Lower lobe of right lung (tissue), 2 donors: ENCODE results near the gene SDK1. TPM values are rescaled to one million over a fixed set of nuclear protein-coding genes. Genes with fewer than 3 reads are reported as not detected.

Experiments used
- ATAC-seq, 2 donors: fragments of 200-7000 bp; cut with Tn5 transposase; one replicate each; pipeline ENCODE4 v1.9.1; 2020 to 2022; ENCODE audit warnings: mild to moderate bottlenecking in 2 of 2, moderate library complexity in 2 of 2
- DNase-seq: peaks from one replicate; pipeline ENCODE4 v3.0.0-alpha.2; 2020
- H3K27ac ChIP-seq: fragments of 200-600 bp; one replicate; pipeline ENCODE4 v1.8.0; 2022
- H3K27me3 ChIP-seq: fragments of 200-600 bp; one replicate; pipeline ENCODE4 v1.8.0; 2022; ENCODE audit warnings: low read depth
- H3K36me3 ChIP-seq: fragments of 200-600 bp; one replicate; pipeline ENCODE4 v1.8.0; 2022; ENCODE audit warnings: mild to moderate bottlenecking
- H3K4me1 ChIP-seq: fragments of 200-600 bp; one replicate; pipeline ENCODE4 v1.8.0; 2022
- H3K4me3 ChIP-seq: fragments of 200-600 bp; one replicate; pipeline ENCODE4 v1.8.0; 2022; ENCODE audit warnings: mild to moderate bottlenecking
- H3K9me3 ChIP-seq: fragments of 200-600 bp; one replicate; pipeline ENCODE4 v1.8.0; 2022
- CTCF ChIP-seq: fragments of 200-600 bp; IDR thresholded peaks from one replicate; pipeline ENCODE4 v1.8.0; 2022; ENCODE audit warnings: antibody characterized with exemption, mild to moderate bottlenecking
- intact Hi-C: fragments of 100-400 bp; cut with DNase I; formaldehyde crosslinking; loops from one replicate; pipeline ENCODE4 v1.11.0; 2022
- total RNA-seq: library from RNA; stranded (reverse); fragmentation: NEBNext Ultra II Directional; extraction: Animal tissue kit (Norgen Biotek cat#: 25700); gene quantifications from one replicate; pipeline ENCODE4 v1.2.1, GENCODE V29; 2021
- donor health status: DM: no; HTN: yes; CAD: no; lungs with severe emphysema.

The SDK1 gene
- total RNA-seq, 1 donor from 2014 or later = 10.0 TPM

GRCh38 chr7:3271298-3271697 lies 29.8 kb upstream of the SDK1 start:
- H3K9me3 ChIP-seq = no peaks in the 10 kb centered on the region
- ATAC-seq (no peak), DNase-seq (no peak)
- no peaks in the 10 kb centered on the region for H3K27me3 ChIP-seq
- TF ChIP-seq CTCF = no peak
- no peak overlapping the region for H3K27ac ChIP-seq
- H3K36me3 ChIP-seq = no peaks in the 10 kb centered on the region
- no peak overlapping the region for H3K4me3 ChIP-seq
- intact Hi-C loops = no loop called here
- no peaks in the 10 kb centered on the region for H3K4me1 ChIP-seq

- intact Hi-C loops = no loop called here
- no peak for DNase-seq
- no peak for ATAC-seq
- Histone ChIP-seq H3K4me3 (no peak overlapping the region), H3K4me1 (no peaks in the 10 kb centered on the region), H3K27me3 (no peaks in the 10 kb centered on the region), H3K27ac (no peak overlapping the region), H3K9me3 (no peaks in the 10 kb centered on the region), H3K36me3 (no peaks in the 10 kb centered on the region)
- no peak for TF ChIP-seq CTCF
These were observed 28.3 kb upstream of the SDK1 start for GRCh38 chr7:3272691-3273141.

- Histone ChIP-seq H3K27me3 (no peaks in the 10 kb centered on the region), H3K27ac (no peak overlapping the region), H3K36me3 (no peaks in the 10 kb centered on the region), H3K9me3 (no peaks in the 10 kb centered on the region), H3K4me3 (no peak overlapping the region), H3K4me1 (no peaks in the 10 kb centered on the region)
- ATAC-seq = no peak
- no peak for DNase-seq
- TF ChIP-seq CTCF = no peak
- intact Hi-C loops = no loop called here
These were observed 26.9 kb upstream of the SDK1 start for GRCh38 chr7:3274131-3274530.

- intact Hi-C loops = no loop called here
- Histone ChIP-seq H3K36me3 (no peaks in the 10 kb centered on the region), H3K27me3 (no peaks in the 10 kb centered on the region), H3K27ac (no peak overlapping the region), H3K4me1 (no peaks in the 10 kb centered on the region), H3K4me3 (no peak overlapping the region), H3K9me3 (no peaks in the 10 kb centered on the region)
- DNase-seq = no peak
- TF ChIP-seq CTCF = no peak
- ATAC-seq = peak; percentile 42 to 45
These were observed 23.2 kb upstream of the SDK1 start for GRCh38 chr7:3277604-3278572.

GRCh38 chr7:3279147-3279818 lies 21.8 kb upstream of the SDK1 start:
- H3K4me1 ChIP-seq = no peaks in the 10 kb centered on the region
- intact Hi-C loops = no loop called here
- no peaks in the 10 kb centered on the region for H3K27me3 ChIP-seq
- DNase-seq = no peak
- no peak for TF ChIP-seq CTCF
- H3K36me3 ChIP-seq = no peaks in the 10 kb centered on the region
- H3K4me3 ChIP-seq = no peak overlapping the region
- no peaks in the 10 kb centered on the region for H3K9me3 ChIP-seq
- no peak for ATAC-seq
- H3K27ac ChIP-seq = no peak overlapping the region
